IPS-NIHi7 (cell line): Measurements from ENCODE around the gene TTC31.
"Not testable (repeated sequence)": the region's sequence is repeated elsewhere in the genome, so short reads cannot be mapped to it uniquely, and the experiment has no call there.

Experiments
- DNase-seq: peaks from one replicate; pipeline ENCODE4 v3.0.0; 2012; ENCODE audit warnings: mixed read lengths; ENCODE audit errors: extremely low spot score

Gene TTC31

DNA sequence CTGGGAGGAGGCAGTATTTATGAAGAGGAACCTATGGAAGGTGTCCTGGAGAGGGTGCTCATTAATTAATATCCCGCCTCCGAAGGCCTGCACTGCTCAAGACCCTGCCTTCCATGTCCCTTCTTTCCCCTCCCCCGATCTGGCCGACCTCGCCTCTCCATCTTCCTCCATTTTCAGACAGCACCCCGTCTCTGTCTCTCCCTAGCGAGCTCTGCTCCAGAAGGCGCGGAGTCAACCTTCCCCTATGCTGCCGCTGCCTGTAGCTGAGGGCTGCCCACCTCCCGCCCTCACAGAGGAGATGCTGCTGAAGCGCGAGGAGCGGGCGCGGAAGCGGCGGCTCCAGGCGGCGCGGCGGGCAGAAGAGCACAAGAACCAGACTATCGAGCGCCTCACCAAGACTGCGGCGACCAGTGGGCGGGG, 25.7 kb upstream of the TTC31 start:
- DNase-seq = no peak

DNA sequence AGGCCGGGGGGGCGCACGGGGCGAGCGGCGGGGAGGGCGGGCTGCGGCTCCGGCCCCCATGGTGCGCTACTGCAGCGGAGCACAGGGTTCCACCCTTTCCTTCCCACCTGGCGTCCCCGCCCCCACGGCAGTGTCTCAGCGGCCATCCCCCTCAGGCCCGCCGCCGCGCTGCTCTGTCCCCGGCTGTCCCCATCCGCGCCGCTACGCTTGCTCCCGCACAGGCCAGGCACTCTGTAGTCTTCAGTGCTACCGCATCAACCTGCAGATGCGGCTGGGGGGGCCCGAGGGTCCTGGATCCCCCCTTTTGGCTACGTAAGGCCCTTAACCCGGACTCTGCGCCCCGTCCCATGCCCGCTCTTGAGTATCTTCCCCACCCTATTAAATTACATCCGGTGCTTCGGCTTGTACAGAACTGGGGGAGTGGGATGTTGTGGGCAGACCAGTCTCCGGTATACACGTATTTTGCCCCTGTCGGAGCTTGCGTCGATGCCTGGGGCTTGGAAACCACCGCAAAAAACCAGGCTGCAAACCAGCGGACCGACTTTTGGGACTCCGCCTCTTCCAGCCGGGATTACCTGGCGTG, 25.2 kb upstream of the TTC31 start:
- DNase-seq = peak; percentile 62

DNA sequence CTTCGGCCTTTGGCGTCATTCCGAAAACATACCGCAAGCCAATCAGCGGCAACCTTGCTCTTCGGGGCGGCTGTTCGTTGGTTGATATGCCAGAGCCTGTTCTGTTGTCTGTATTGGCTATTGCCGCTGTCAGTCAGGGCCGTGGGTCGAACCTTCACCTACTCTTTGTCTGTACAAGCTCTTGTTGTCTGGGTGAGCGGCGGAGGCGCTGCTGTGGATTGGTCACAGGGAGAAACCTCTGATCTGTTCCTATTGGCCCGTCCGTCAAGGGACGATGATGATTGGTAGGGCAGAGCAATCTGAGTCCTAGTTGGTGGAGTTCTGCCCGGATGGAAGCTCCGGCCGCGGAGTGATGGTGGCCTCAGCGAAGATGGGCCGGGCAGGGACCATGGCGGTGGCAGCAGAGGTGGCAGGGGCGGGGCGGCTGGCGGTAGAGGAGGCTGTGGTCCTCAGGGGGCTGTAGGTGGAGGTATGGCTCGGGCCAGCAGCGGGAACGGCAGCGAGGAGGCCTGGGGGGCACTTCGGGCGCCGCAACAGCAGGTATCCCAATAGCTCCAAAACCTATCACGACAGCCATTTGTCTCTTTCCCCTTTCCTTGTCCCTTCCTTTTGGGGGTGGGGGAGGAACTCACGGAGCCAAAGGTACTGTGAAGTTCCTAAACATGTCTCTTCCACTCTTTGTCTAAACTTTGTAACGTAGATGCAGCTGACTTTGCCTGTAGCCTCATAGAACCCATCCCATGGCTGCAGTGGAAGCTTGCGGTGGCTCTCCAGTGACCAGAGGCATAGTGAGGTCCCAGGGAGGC, 24.5 kb upstream of the TTC31 start, which contains the start of gene WBP1:
TSS of gene WBP1 (plus strand) at position 307 of the 806 bp plus-strand sequence. CDS start at position 472, 165 bp downstream.
- peak; percentile 92 for DNase-seq

DNA sequence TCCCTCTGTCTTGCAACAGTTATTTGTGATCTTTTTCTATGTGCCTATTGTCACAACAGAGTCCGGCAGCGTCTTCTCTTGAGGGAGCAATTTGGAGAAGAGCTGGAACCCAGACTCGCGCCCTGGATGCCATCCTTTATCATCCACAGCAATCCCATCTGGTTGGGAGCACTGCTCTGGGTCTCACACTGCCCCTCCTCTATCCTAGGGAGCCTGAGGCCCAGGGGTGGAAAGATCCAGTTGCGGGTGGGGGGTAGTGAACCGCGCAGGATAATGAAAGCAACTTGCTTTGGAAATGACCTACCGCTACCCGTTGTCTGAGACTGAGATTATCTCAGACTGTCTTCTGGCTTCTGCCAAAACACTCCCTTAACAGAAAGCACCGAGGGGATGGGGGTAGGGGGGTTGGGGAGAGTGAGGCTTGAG, 23.9 kb upstream of the TTC31 start:
- no peak for DNase-seq

DNA sequence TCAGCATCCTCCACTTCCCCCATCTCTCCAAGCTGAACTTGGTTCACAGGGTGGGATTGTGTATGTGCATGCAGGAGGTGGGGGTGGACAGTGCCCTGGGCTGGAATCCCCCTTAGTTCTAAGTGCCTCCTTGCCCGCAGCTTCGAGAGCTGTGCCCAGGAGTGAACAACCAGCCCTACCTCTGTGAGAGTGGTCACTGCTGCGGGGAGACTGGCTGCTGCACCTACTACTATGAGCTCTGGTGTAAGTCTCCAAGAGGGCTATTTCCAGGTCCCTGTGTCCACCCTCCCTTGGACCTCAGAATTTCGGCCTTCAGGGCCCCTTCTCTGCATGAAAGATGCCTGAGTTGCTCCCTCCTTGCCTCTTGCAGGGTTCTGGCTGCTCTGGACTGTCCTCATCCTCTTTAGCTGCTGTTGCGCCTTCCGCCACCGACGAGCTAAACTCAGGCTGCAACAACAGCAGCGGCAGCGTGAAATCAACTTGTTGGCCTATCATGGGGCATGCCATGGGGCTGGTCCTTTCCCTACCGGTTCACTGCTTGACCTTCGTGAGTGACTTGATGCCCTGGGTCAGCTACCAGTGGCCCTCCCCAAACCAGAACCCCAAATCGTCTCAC, 23.3 kb upstream of the TTC31 start:
- DNase-seq = not testable (repeated sequence)

DNA sequence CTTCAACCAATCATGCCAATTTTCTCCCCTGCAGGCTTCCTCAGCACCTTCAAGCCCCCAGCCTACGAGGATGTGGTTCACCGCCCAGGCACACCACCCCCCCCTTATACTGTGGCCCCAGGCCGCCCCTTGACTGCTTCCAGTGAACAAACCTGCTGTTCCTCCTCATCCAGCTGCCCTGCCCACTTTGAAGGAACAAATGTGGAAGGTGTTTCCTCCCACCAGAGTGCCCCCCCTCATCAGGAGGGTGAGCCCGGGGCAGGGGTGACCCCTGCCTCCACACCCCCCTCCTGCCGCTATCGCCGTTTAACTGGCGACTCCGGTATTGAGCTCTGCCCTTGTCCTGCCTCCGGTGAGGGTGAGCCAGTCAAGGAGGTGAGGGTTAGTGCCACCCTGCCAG, 22.7 kb upstream of the TTC31 start:
- DNase-seq = not testable (repeated sequence)

DNA sequence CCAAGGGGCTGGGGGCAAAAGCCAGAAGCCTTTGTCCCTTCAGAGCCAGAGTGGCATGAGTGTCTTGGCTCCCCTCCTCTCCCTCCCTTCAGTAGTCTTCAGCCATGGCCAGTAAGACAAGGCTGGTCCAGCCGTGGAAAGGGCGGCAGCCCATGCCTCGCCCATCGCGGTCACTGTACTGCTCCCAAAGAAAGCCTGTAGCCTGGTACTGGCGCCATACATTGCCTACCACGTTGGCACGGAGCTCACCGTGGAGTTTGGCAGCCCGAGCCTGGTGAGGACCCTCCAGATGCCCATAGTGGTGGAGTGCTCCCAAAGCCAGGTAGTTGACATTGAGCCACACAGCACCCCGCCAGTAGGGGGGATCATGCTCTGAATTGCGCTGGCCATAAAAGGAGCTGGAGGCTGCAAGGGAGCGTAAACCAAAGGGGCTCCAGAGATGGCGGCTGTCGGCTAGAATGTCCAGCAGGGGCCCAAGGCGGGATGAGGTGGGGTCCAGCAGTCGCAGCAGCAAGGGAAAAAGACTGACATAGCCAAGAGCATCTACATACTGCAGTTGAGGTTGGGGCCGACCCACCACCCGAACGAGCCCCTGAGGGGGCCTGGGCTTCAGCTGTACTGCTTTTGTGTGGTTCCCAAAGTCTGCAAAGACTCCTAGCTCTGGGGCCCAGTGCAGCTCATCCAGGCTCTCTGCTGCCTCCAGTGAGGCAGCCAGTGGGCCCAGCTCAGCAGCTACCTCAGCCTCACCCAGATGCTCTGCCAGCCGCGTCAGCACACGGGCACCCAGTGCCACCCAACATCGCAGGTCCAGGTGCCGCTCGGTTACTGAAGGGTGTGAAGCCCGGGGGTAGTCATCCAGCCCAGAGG, 21.5 kb upstream of the TTC31 start:
- DNase-seq = peak; percentile 28

DNA sequence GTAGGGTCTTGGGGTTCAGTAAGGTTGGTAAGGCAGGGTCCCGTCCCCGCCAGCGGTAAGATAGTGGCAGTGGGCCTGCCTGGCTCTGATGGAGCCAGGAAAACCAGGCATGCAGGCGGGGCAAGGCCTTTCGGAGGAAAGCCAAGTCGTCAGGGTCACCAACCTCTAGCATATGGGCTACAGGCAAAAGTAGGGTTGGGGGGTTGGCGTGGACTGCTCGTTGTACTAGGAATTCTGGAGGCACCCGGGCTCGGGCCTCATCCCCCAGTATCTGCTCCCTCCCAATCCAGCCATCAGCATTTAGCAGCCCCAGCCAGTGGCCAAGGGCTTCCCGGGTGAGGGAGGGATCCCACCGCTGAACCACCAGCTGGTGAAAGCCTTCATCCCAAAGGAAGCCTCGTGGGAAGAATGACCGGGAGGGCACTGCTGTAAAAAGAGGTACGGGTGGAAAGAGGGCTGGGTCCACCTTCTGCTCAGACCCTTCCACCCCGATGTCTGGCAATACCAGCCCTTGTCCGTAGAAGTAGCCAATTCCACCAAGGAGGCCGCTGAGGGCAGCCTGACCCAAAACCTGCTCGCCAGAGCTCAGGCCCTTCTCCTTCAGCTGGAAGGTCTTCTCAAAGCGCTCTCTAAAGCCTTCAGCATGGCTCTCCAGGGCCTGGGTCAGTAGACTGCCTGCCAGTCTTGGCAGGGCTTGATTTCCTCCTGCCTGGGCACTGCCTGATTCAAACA, 20.7 kb upstream of the TTC31 start:
- no peak for DNase-seq

DNA sequence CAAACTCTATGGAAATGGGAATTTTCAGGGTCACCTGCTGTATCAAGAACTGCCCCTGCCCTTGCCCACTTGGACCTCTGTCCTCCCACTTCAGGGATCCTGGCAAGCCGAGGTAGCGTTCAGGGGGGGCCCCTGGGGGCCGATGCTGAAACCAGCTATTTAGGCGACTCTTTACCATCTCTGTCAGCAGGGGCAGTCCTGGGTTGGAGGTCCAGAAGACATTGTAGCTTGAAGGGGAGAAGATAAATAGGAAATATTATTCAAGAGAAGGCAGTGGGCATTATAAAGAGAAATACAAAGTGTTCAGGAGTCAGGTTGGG, 20.1 kb upstream of the TTC31 start:
- no peak for DNase-seq

DNA sequence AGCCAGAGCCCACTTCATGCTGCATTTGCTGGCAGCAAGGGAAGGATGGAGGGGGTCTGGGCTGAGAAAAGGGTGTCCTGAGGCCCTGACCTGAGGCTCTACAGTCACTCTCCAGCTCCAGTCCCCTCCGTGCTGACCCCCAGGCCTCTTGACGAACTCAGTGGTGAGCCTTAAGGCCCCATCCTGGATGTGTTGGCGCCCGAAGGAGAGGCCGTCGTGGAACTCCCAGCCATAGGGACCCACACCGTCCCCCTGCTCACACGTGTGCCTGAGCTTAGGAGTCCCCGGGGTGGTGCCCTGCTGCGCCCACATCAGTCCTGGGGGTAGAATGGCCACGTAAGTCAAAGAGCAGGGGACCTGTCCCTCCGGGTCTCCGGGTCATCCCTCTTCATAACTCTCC, 18.5 kb upstream of the TTC31 start:
- DNase-seq = no peak

DNA sequence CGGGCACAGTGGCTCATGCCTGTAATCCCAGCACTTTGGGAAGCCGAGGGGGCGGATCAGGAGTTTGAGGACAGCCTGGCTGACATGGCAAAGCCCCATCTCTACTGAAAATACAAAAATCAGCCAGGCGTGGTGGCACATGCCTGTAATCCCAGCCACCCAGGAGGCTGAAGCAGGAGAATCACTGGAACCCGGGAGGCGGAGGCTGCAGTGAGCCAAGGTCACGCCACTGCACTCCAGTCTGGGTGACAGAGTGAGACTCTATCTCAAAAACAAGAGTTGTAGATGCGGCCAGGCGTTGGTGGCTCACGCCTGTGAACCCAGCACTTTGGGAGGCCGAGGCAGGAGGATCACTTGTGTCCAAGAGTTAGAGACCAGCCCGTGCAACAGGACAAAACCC, 12.1 kb upstream of the TTC31 start:
- not testable (repeated sequence) for DNase-seq

DNA sequence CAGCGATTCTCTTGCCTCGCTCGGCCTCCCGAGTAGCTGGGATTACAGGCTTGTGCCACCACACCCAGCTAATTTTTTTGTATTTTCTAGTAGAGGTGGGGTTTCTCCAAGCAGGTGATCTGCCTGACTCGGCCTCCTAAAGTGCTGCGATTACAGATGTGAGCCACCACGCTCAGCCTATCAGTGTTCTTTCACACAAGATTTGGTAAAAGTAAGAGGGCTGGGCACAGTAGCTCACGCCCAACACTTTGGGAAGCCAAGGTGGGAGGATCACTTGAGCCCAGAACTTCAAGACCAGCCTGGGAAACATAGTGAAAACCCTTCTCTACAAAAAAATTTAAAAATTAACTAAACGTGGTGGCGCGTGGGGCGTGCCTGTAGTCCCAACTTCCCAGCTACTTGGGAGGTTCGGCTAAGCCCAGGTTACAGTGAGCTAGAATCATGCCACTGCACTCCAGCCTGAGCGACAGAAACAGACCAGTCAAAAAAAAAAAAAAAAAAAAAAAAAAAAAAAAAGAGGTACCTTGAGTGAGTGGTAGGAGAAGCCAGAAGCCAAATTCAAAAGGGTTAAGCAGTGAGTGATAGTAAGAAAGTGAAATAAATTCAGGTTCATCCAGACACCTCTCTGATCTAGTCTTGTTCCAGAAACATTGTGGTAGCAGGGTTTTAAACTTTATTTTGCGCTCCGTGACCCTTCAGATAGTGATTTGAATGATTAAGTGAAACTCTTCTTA, 11.4 kb upstream of the TTC31 start:
- no peak for DNase-seq

DNA sequence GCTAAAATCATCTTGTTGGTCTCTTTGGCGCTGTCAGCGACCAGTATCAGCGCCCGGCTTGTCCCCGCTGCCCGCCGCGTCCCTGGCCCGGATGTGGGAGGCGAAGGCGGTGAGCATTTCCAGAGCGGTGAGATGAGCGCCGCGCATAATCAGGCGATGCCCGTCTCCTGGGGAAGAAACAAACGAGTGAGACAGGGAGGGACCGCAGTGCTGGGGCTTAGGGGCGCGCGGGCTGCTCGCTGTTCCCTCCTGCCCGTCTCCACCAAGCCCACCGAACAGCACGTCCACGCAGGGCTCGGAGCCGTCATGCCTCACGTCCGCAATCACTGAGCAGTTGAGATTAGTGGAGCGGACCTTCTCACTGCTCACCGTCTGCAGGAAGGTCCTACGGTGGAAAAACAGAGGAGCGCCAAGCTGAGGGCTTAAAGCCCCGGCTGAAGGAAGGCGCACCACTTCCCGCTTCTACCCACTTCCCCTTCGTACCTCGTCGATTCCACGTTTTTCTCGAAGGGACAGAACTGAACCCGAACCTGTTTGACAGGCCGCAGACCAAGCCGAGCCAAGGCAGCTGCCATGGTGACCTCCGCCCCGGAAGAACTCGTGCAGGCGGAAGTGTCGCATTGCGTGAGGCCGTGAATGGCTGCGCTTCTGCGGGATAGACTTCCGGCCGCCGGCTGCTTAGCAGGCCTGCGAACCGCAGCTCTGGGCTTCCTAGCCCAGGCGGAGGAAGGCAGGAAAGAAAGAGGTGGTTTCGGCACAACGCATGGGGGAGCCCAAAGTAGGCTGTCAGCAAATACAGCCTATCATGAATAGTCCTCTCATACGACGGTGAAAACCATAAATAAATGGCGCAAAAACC, 10.6 kb upstream of the TTC31 start, which contains the start of gene MRPL53:
TSS of gene MRPL53 (minus strand) at position 595 of the 859 bp plus-strand sequence. CDS start at position 575, 20 bp downstream.
- peak; percentile 80 for DNase-seq

DNA sequence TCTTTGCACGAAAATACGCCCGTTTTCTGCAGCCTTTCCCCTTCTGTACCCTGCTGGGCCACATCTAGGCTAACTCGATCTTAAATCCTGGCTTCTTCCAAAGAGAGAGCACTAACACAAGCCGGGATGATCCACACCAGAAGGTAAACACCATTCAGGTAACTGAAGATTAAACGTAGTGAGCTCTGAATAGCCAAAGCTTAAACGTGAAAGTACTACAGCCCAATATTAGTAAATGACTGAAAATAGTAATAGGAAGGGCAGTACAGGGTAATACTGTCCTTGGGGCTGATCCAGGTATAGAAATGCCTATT, 10.0 kb upstream of the TTC31 start:
- no peak for DNase-seq

DNA sequence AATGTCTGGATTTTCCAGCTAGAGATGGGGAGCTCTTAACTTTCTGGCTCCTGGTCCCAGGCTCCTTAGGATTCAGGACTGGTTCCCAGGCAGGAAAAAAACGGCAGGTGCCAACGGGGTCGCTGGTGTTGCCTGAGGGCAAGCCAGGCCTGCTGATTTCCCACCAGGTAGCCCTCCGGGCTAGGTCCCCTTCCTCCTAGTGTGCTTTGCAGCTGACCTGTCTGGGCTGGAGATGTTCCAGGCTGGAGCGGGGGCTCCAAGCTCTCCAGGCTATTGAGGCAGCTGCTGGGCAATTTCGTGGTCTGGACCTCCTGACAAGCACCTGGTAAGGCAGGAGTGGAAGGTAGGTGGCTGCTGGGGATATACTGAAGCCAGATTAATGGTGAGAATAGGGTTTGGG, 8.4 kb upstream of the TTC31 start:
- DNase-seq = no peak

DNA sequence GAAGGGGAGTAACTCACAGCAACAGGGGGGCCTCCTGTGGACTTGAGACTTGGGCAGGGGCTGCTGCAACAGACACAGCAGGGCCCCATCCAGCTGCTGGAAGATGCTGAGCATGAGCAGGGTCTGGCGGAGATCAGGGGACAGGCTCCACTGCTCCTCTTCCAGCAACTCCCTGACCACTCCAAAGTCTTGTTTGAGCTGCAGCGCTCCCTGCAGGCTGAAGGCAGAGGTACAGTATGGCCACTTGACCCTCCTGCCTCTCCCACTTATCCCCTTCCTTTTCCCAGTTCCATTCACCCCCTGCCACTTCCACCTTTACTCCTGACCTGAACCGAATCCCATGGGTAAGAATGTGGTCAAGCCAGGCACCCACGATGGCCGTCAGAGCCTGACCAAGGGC, 8.0 kb upstream of the TTC31 start:
- DNase-seq = peak; percentile 36

DNA sequence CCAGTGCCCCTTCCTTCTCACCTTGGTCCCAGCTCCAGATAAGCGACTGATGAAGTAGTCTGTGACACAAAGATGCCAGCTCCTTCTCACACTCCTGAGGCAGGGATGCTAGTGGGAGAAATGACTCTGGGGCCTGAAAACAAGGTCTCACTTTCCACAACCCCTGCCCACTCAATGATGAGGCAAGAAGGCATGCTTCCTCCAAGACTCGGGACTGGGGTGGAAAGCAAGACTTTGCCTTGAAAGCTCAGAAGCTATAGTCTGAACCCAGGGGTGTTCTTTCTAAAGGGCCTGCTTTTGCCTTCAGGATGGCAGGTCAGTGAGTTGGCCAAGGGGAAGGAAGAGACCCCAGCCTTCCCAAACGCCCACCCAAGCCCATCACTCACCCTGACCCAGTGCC, 1.4 kb upstream of the TTC31 start:
- no peak for DNase-seq

DNA sequence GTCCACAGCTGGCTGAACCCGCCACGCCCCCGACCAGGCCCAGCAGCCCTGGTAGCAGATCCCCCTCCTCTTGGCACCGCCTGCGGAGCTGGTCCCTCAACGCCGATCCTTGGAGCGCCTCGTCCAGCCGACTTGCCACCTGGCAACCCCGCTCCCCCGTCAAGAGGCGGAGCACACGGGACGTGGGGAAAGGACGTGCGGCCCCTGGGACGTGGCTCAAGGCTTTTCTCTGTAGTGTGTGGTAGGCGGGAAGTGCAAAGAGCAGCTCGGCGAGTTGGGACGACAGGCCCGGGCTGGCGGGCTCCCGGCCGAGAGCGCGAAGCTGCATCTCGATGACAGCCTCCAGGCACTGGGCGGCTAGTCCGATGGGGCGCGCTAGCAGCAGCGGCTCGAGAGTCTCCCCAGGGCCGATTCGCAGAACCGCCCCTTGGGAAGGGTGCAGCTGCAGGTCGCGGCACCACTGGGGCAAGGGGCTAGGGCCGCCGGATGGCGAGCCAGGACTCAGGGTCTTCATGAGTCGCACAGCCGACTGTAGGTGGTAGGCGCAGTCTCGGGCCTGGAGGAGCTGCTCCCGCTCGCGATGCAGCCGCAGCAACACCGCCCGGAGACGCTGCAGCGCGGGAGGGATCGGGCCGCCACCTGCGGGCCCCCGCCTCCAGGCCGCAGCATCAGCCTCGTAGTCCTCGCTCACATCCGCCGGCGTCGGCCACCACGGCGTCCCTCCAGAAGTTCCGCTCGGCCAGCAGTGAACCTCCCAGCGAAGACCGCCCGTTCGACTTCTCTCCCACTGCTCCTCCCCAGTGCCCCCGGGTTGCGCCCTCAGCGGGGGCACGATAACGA, 700 bp upstream of the TTC31 start:
- DNase-seq = peak; percentile 46

DNA sequence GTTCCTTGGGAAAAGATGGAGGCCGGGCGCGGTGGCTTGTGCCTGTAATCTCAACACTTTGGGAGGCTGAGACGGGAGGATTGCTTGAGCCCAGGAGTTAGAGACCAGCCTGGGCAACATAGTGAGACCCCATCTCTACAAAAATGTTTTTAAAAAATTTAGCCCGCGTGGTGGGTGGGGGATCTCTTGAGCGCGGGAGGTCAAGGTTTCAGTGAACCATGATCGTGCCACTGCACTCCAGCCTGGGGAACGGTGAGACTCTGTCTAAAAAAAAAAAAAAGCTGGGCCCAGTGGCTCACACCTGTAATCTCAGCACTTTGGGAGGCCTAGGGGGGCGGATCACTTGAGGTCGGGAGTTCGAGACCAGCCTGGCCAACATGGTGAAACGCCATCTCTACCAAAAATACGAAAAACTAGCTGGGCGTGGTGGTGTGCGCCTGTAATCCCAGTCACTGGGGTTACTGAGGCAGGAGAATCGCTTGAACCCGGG, 839 bp downstream of the TTC31 start:
- DNase-seq = not testable (repeated sequence)
